Stimulated activated CD4-positive, alpha-beta T cell treated with anti-CD3 and anti-CD28 coated beads, TNF-alpha, amount 100 ng/mL, for 4 hours (primary cell): ENCODE data around the gene CDH4.

ENCODE experiments used
- DNase-seq, 3 experiments: peaks; one replicate each; pipeline ENCODE4 v3.0.0-alpha.2; 2020; ENCODE audit warnings: low read depth in 3 of 3

The CDH4 gene

GRCh38 chr20:61733216-61733615, 481.2 kb downstream of the CDH4 start:
- DNase-seq, result no peak

GRCh38 chr20:61733891-61734732, 482.1 kb downstream of the CDH4 start:
- DNase-seq, result no peak

GRCh38 chr20:61734733-61735502, 482.9 kb downstream of the CDH4 start:
- DNase-seq, result no peak

- DNase-seq, result no peak
These were observed 483.4 kb downstream of the CDH4 start for GRCh38 chr20:61735503-61735785.

- DNase-seq, result no peak
These were observed 484.1 kb downstream of the CDH4 start for GRCh38 chr20:61736001-61736635.

- DNase-seq, result no peak
These were observed 484.8 kb downstream of the CDH4 start for GRCh38 chr20:61736751-61737310.

GRCh38 chr20:61737346-61737745, 485.3 kb downstream of the CDH4 start:
- no peak for DNase-seq

GRCh38 chr20:61737812-61738443, 485.9 kb downstream of the CDH4 start:
- DNase-seq, result no peak

GRCh38 chr20:61738601-61739069, 486.6 kb downstream of the CDH4 start:
- no peak for DNase-seq

- no peak for DNase-seq
These were observed 487.2 kb downstream of the CDH4 start for GRCh38 chr20:61739086-61739831.

- DNase-seq, result no peak
These were observed 487.7 kb downstream of the CDH4 start for GRCh38 chr20:61739832-61740118.

GRCh38 chr20:61742097-61742825, 490.2 kb downstream of the CDH4 start:
- no peak for DNase-seq

GRCh38 chr20:61743606-61744005, 491.5 kb downstream of the CDH4 start:
- no peak for DNase-seq

- no peak for DNase-seq
These were observed 492.8 kb downstream of the CDH4 start for GRCh38 chr20:61744691-61745396.

- no peak for DNase-seq
These were observed 493.5 kb downstream of the CDH4 start for GRCh38 chr20:61745397-61746146.

- DNase-seq, result no peak
These were observed 494.1 kb downstream of the CDH4 start for GRCh38 chr20:61746147-61746646.

GRCh38 chr20:61746781-61747180, 494.7 kb downstream of the CDH4 start:
- no peak for DNase-seq

- no peak for DNase-seq
These were observed 496.3 kb downstream of the CDH4 start for GRCh38 chr20:61748376-61748775.
